ENCODE data around the gene CORO1C. TPM values are rescaled to one million over a fixed set of nuclear protein-coding genes. Genes with fewer than 3 reads are reported as not detected.
"Not testable (repeated sequence)": the region's sequence is repeated elsewhere in the genome, so short reads cannot be mapped to it uniquely, and the experiment has no call there.

Gene CORO1C
- total and polyA plus RNA-seq, 4 experiments from 2014 or later = 8.0 to 12.6 (median 11.1) TPM

DNA sequence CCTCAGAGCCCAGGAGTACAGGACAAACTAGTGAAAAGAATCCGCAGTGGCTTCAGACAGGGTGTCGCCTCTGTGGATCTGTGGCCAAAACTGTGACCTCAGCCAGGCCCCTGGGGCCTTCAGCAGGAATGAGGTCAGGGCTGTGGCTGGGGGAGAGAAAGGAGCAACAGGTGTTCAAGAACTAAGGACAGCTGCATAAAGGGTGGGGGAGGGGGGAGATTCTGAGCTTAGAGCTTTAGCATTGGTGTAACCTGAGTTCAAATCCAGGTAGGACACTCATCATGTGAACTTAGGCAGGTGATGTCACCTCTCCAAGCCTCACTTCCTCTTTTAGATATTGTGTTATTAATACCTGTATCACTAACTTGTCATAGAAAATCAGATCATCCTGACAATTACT lies 40.9 kb upstream of the CORO1C start:
- Histone ChIP-seq H3K4me3 (ENCODE audit: low read length in 2 of 2) (no peak overlapping the region), H3K36me3 (ENCODE audit: insufficient read depth, low read length) (no peaks in the 10 kb centered on the region), H3K27ac (ENCODE audit: low read depth, low read length) (no peak overlapping the region), H3K4me1 (ENCODE audit: insufficient read depth, low read length) (peaks cover 8% of the 10 kb centered on the region), H3K27me3 (ENCODE audit: insufficient read depth, low read length) (no peaks in the 10 kb centered on the region), H3K9me3 (ENCODE audit: control insufficient read depth in 1 of 2, low read length in 2 of 2) (no peaks in the 10 kb centered on the region)
- CTCF ChIA-PET (ENCODE audit: partially characterized antibody) = no interaction called here
- Mint-ChIP-seq H3K27me3 (peaks cover 6 to 10% of the 10 kb centered on the region in 2 donors), H3K9me3 (no peaks in the 10 kb centered on the region), H3K36me3 (no peaks in the 10 kb centered on the region), H3K4me3 (no peak overlapping the region), H3K4me1 (peaks cover 0 to 5% (median 3%) of the 10 kb centered on the region in 4 donors), H3K27ac (no peak overlapping the region)
- no peak for DNase-seq
- POLR2A ChIA-PET (ENCODE audit: partially characterized antibody) = no interaction called here
- intact Hi-C loops (cut with micrococcal nuclease) = no loop called here

DNA sequence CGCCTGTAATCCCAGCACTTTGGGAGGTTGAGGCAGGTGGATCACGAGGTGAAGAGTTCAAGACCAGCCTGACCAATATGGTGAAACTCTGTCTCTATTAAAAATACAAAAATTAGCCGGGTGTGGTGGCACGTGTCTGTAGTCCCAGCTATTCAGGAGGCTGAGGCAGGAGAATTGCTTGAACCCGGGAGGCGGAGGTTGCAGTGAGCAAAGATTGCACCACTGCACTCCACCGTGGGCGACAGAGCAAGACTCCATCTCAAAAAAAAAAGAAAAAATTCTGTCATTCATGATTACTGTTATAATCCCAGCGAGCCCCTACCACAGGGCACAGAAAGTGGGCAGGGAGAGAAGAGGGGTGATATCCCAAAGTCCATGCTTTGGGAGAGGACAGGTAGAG lies 40.5 kb upstream of the CORO1C start:
- H3K4me3 Mint-ChIP-seq; H3K4me1 ChIP-seq (ENCODE audit: insufficient read depth, low read length); H3K9me3 Mint-ChIP-seq; POLR2A ChIA-PET (ENCODE audit: partially characterized antibody); H3K36me3 Mint-ChIP-seq; H3K4me3 ChIP-seq (ENCODE audit: low read length in 2 of 2); CTCF ChIA-PET (ENCODE audit: partially characterized antibody); H3K27ac ChIP-seq (ENCODE audit: low read depth, low read length); H3K36me3 ChIP-seq (ENCODE audit: insufficient read depth, low read length); DNase-seq; H3K27me3 ChIP-seq (ENCODE audit: insufficient read depth, low read length); H3K9me3 ChIP-seq (ENCODE audit: control insufficient read depth in 1 of 2, low read length in 2 of 2); H3K4me1 Mint-ChIP-seq; intact Hi-C loops (cut with micrococcal nuclease): not testable (repeated sequence)
- H3K27ac Mint-ChIP-seq = peak overlapping the region in 1 of 7 donors; percentile 79
- H3K27me3 Mint-ChIP-seq = peaks cover 6 to 10% of the 10 kb centered on the region in 2 donors

DNA sequence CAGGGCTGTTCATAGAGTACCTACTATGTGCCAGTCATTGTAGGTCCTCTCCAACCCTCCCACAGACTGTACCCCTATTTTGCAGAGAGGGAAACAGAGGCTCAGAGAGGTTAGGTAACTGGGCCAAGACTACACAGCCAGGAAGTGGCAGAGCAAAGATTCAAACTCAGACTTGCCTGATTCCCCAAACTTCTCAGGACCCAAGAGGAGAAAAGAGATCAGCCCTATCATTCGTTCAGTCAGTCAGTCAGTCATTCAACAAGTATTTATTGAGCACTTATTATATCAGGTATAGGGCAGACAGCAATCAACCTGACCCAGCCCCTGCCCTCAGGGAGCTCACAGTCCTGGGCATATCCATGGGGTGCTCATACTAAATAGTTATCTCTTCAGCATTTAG lies 39.6 kb upstream of the CORO1C start:
- Histone ChIP-seq H3K27me3 (ENCODE audit: insufficient read depth, low read length) (no peaks in the 10 kb centered on the region), H3K36me3 (ENCODE audit: insufficient read depth, low read length) (no peaks in the 10 kb centered on the region), H3K4me3 (ENCODE audit: low read length in 2 of 2) (no peak overlapping the region), H3K9me3 (ENCODE audit: control insufficient read depth in 1 of 2, low read length in 2 of 2) (no peaks in the 10 kb centered on the region), H3K27ac (ENCODE audit: low read depth, low read length) (no peak overlapping the region), H3K4me1 (ENCODE audit: insufficient read depth, low read length) (peaks cover 8% of the 10 kb centered on the region)
- no peak for DNase-seq
- Mint-ChIP-seq H3K4me1 (peaks cover 0 to 5% (median 3%) of the 10 kb centered on the region in 4 donors), H3K4me3 (no peak overlapping the region), H3K9me3 (no peaks in the 10 kb centered on the region), H3K27ac (no peak overlapping the region), H3K36me3 (no peaks in the 10 kb centered on the region), H3K27me3 (peaks cover 6 to 10% of the 10 kb centered on the region in 2 donors)
- ChIA-PET POLR2A (ENCODE audit: partially characterized antibody) (no interaction called here), CTCF (ENCODE audit: partially characterized antibody) (interaction anchor here (1.6 kb wide), 1 partner anchor 106 kb away, joined by 5 read pairs; no protein-coding TSS in a partner anchor)
- intact Hi-C loops (cut with micrococcal nuclease) = no loop called here

DNA sequence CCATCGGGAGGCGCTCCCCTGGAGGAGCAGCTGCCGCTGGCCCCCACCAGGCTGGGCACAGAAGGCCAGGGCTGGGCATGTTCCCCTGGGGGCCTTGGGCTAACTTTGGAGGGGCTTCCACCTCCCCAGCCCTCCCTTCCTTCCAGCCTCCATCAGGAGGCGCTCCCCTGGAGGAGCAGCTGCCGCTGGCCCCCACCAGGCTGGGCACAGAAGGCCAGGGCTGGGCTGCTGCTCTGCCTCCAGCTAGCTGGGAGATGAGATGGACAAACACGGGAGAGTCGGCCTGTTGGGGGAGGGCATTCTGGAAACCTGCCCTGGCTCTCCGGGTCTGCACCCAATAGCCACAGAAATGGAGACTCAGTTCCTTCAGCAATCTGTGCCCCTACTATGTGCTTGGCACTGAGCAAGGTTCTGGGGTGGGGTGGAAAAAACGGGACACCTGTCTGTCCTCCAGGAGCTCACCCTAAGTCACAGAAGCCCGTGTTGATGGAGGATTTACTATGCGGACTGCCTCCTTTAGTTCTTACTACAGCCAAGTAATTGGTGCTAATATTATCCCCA lies 39.0 kb upstream of the CORO1C start:
- Mint-ChIP-seq H3K4me3 (no peak overlapping the region), H3K4me1 (peaks cover 0 to 5% (median 3%) of the 10 kb centered on the region in 4 donors), H3K27ac (peak overlapping the region in 1 of 7 donors; percentile 43), H3K9me3 (no peaks in the 10 kb centered on the region), H3K36me3 (no peaks in the 10 kb centered on the region), H3K27me3 (peaks cover 6 to 10% of the 10 kb centered on the region in 2 donors)
- ChIA-PET POLR2A (ENCODE audit: partially characterized antibody) (no interaction called here), CTCF (ENCODE audit: partially characterized antibody) (interaction anchor here (1.6 kb wide), 1 partner anchor 105 kb away, joined by 5 read pairs; no protein-coding TSS in a partner anchor)
- Histone ChIP-seq H3K27me3 (ENCODE audit: insufficient read depth, low read length) (no peaks in the 10 kb centered on the region), H3K9me3 (ENCODE audit: control insufficient read depth in 1 of 2, low read length in 2 of 2) (no peaks in the 10 kb centered on the region), H3K27ac (ENCODE audit: low read depth, low read length) (no peak overlapping the region), H3K36me3 (ENCODE audit: insufficient read depth, low read length) (no peaks in the 10 kb centered on the region), H3K4me3 (ENCODE audit: low read length in 2 of 2) (no peak overlapping the region), H3K4me1 (ENCODE audit: insufficient read depth, low read length) (peaks cover 8% of the 10 kb centered on the region)
- intact Hi-C loops (cut with micrococcal nuclease) = no loop called here
- no peak for DNase-seq

DNA sequence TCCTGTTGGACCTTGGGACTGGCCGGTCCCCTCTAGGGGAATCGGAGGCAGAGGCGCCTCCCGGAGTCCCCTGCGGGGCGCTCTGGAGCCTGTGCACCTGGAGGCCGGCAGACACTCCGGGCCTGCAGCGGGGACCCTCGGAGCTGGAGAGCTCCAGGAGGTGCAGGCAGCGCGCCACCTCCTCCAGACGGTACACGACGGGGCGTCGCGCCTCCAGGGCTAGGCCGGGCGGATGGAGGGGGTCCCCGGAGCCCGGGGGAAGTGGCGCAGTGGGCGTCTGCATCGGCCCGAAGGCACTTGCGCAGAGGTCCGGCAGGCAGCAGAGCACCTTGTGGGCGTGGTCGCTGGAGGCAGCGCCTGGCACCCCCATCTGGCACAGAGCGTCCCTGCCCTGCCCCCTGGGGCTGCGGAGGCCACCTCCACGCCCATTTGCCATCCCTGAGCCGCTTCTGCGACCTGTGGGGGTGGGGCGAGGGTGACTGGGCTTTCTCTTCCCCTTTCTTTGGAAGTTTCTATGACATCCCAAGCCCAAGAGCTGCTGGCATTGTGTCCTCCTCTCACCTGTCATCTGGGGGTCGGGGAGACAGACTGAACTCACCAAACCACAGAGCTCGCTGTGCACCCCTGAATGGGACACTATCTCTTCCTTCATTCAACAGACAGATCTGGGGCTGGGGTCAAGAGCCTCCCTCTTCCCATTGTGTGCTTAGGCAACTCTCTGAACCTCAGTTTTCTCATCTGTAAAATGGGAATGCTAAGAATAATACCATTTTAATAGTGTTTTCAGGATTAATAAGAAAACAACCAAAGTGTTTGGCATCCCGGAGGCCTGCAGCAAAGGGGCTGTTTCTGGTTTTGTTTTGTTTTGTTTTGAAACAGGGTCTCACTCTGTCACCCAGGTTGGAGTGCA lies 37.5 kb upstream of the CORO1C start:
- Histone ChIP-seq H3K36me3 (ENCODE audit: insufficient read depth, low read length) (no peaks in the 10 kb centered on the region), H3K9me3 (ENCODE audit: control insufficient read depth in 1 of 2, low read length in 2 of 2) (no peaks in the 10 kb centered on the region), H3K27me3 (ENCODE audit: insufficient read depth, low read length) (no peaks in the 10 kb centered on the region), H3K27ac (ENCODE audit: low read depth, low read length) (no peak overlapping the region), H3K4me3 (ENCODE audit: low read length in 2 of 2) (no peak overlapping the region), H3K4me1 (ENCODE audit: insufficient read depth, low read length) (peaks cover 8% of the 10 kb centered on the region)
- ChIA-PET CTCF (ENCODE audit: partially characterized antibody) (no interaction called here), POLR2A (ENCODE audit: partially characterized antibody) (no interaction called here)
- H3K36me3 Mint-ChIP-seq = no peaks in the 10 kb centered on the region
- peak overlapping the region in 3 of 8 donors; percentile 15 to 51 (median 21) for H3K4me3 Mint-ChIP-seq
- no peak overlapping the region for H3K27ac Mint-ChIP-seq
- peaks cover 0 to 5% (median 3%) of the 10 kb centered on the region in 4 donors for H3K4me1 Mint-ChIP-seq
- no peak for DNase-seq
- H3K27me3 Mint-ChIP-seq = peaks cover 6 to 10% of the 10 kb centered on the region in 2 donors
- no peaks in the 10 kb centered on the region for H3K9me3 Mint-ChIP-seq
- intact Hi-C loops (cut with micrococcal nuclease) = no loop called here

DNA sequence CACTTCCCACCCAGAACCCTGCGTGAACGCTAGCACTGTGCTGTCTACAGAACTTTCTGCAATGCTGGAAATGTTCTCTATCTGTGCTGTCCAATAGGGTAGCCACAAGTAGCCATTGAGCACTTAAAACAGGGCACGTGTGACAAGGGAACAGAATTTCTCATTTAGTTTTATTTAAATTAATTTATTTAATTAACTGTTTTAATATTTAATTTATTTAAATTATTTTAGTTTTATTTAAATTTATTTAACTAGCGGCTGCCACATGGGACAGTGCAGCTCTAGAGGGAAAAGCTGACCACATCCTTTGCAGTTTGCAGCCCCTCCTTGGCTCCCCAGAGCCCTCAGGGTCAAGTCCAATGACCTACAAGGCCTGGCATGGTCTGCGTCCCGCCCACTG lies 35.0 kb upstream of the CORO1C start:
- Histone ChIP-seq H3K27ac (ENCODE audit: low read depth, low read length) (no peak overlapping the region), H3K9me3 (ENCODE audit: control insufficient read depth in 1 of 2, low read length in 2 of 2) (no peaks in the 10 kb centered on the region), H3K4me3 (ENCODE audit: low read length in 2 of 2) (no peak overlapping the region), H3K36me3 (ENCODE audit: insufficient read depth, low read length) (no peaks in the 10 kb centered on the region), H3K27me3 (ENCODE audit: insufficient read depth, low read length) (no peaks in the 10 kb centered on the region), H3K4me1 (ENCODE audit: insufficient read depth, low read length) (peaks cover 8% of the 10 kb centered on the region)
- Mint-ChIP-seq H3K27me3 (peaks cover 6 to 10% of the 10 kb centered on the region in 2 donors), H3K9me3 (no peaks in the 10 kb centered on the region), H3K4me3 (no peak overlapping the region), H3K4me1 (peaks cover 0 to 5% (median 2%) of the 10 kb centered on the region in 4 donors), H3K27ac (no peak overlapping the region), H3K36me3 (no peaks in the 10 kb centered on the region)
- intact Hi-C loops (cut with micrococcal nuclease) = no loop called here
- ChIA-PET POLR2A (ENCODE audit: partially characterized antibody) (no interaction called here), CTCF (ENCODE audit: partially characterized antibody) (no interaction called here)
- no peak for DNase-seq

DNA sequence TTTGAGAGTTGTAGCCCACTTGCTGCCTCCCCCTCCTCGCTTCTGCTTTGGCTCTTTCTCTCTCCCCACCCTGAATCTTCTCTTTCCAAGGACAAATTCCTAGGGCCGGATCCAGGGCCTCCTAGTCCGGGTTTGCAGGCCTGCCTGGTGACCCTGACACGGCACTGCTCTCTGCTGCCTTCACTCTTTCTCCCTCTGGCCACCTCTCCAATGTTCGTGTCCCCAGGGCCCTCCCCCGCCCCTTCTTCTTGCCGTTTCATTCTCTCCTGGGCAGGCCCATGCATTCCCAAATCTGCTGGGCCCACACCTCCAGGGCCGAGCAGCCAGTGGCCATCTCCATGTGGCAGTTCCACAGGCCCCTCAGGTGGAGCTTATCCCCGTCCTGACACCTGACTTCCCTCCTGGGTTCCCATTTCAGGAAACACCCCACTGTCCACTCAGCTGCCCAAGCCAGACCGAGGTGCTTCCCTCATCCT lies 34.0 kb upstream of the CORO1C start:
- CTCF ChIA-PET (ENCODE audit: partially characterized antibody) = no interaction called here
- Histone ChIP-seq H3K9me3 (ENCODE audit: control insufficient read depth in 1 of 2, low read length in 2 of 2) (no peaks in the 10 kb centered on the region), H3K4me1 (ENCODE audit: insufficient read depth, low read length) (peaks cover 8% of the 10 kb centered on the region), H3K36me3 (ENCODE audit: insufficient read depth, low read length) (no peaks in the 10 kb centered on the region), H3K27me3 (ENCODE audit: insufficient read depth, low read length) (no peaks in the 10 kb centered on the region), H3K27ac (ENCODE audit: low read depth, low read length) (no peak overlapping the region), H3K4me3 (ENCODE audit: low read length in 2 of 2) (no peak overlapping the region)
- POLR2A ChIA-PET (ENCODE audit: partially characterized antibody) = no interaction called here
- peaks cover 4 to 5% of the 10 kb centered on the region in 2 donors for H3K27me3 Mint-ChIP-seq
- H3K4me3 Mint-ChIP-seq = no peak overlapping the region
- no peak for DNase-seq
- peaks cover 0 to 5% (median 2%) of the 10 kb centered on the region in 4 donors for H3K4me1 Mint-ChIP-seq
- peaks cover 0 to 2% (median 0%) of the 10 kb centered on the region in 8 donors for H3K9me3 Mint-ChIP-seq
- H3K36me3 Mint-ChIP-seq = no peaks in the 10 kb centered on the region
- intact Hi-C loops (cut with micrococcal nuclease) = no loop called here
- peak overlapping the region in 1 of 7 donors; percentile 54 for H3K27ac Mint-ChIP-seq
